Heart left ventricle (tissue), 13 donors: Measurements from ENCODE around the gene GLE1.

Experiments
- CTCF ChIP-seq, 12 donors: fragments of 200-600 bp; sonication (generic) in 4 of 12; IDR thresholded peaks; one replicate each; pipeline versions ENCODE4 v1.5.0 to v1.8.0; 2018 to 2022; ENCODE audit warnings: antibody characterized with exemption in 12 of 12, mild to moderate bottlenecking in 5 of 12
- POLR2A ChIP-seq, 2 donors: fragments of 450-650 bp; IDR thresholded peaks; one replicate each; pipeline ENCODE4 v1.6.1; 2017; ENCODE audit warnings: antibody characterized with exemption in 2 of 2, mild to moderate bottlenecking in 2 of 2, moderate library complexity in 2 of 2
- donor health status: ischemic (EF 13 %, LVEDD 7.1; RV severe dilation, severe dysfunction).
- donor health status: DM: no; HTN: yes; CAD: no.
- donor health status: DM: no; HTN: no; CAD: no.
- donor health status: ischemic (EF 25% LVEDD 6.9; RV normal size, moderate dysfunction).
- donor health status: ischemic (EF 25% LVEDD 5.7; RV mildly dilated, moderate dysfunction).
- donor health status: ischemic (EF 35%, LVEDD 5.7; RV mildly dilated, moderate dysfunction).
- donor health status: nonischemic (EF 11% LVEDD 7.7; RV severe dilation, severe dysfunction).
- donor health status: DM: yes; HTN: yes; CAD: no.
- donor health status: PGD.
- donor health status: ischemic (EF 29% LVEDD 5.4; RV normal size, mild dysfunction).
- donor health status: nonischemic (EF 23%, LVEDD 6.1; RV moderate dilation, normal function).

GRCh38 chr9:128568470-128569078 lies 64.1 kb downstream of the GLE1 start:
- TF ChIP-seq CTCF (IDR thresholded peaks at IDR 0.05) (no peak), POLR2A (IDR thresholded peaks at IDR 0.05) (no peak)
